Epidermal melanocyte (primary cell): Measurements from ENCODE around the gene FSTL5.

Experiments
- DNase-seq: peaks from one replicate; pipeline ENCODE4 v3.0.0; 2011; ENCODE audit warnings: low spot score; ENCODE audit not compliant: insufficient read length

FSTL5 gene

DNA sequence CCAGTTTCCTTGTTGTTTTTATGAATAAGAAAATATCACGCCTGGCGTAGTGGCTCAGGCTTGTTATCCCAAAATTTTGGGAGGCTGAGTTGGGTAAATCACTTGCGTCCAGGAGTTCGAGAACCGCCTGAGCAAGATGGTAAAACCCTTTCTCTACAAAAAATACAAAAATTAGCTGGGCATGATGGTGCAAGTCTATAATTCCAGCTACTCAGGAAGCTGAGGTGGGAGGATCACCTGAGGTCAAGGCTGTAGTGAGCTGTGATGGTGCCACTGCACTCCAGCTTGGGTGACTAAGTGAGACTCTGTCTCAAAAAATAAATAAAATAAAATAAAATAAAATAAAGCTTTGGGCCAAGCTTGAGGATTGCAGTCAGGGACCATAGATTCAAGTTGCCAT lies 827.2 kb downstream of the FSTL5 start:
- DNase-seq = no peak

DNA sequence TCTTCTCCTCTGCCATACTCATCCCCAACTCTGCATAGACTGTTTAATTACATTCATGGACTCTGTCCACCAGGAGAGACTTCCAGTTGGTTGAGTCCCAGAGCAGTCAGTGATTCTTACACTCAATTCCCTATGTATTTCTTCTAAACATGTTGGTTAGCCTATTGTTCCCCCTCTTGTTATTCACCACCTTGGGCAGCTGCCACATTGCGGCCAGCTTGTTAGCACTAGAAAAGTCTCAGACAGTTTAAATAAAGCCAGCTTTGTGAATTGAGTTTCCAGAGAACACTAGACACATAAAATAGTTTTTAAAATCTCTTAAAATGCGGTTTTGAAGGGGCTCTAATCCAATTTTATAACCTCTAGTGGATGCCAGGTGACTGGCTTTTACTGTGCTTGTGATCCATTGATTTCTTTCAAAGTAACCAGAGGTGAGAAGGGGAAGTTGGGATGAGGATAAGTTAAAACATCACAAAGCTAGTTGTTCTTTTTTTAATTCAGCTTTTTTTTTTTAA lies 827.7 kb downstream of the FSTL5 start:
- DNase-seq = no peak
